GM21619 (cell line): ENCODE measurements around the gene WDR82.
A peak's percentile ranks its signal among the peaks of the same experiment; 100 is the strongest.

Experiments
- ATAC-seq: cut with Tn5 transposase; IDR thresholded peaks from one replicate; pipeline ENCODE4 v1.9.1; 2021; ENCODE audit not compliant: unreplicated experiment

Gene WDR82

GRCh38 chr3:52259448-52259847 is 19.0 kb downstream of the WDR82 start:
- ATAC-seq = no peak

DNA sequence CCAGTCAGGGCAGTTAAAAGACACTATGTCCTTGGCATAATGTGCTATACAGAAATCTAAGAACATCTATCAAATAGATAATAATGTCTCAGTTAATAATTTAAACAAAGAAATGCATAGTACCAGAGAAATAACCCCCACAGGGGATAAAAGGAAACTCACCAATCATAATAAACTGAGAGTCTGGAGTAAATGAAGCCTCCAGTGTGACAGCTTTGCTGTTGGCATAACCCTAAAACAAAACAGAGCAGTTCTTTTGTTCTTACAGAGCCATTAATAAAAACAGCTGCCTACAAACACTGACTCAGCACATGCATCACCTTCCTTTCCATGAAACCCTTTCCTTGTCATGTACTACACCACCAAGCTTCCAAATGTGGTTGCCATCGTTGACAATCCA is 19.4 kb downstream of the WDR82 start:
- ATAC-seq = no peak

GRCh38 chr3:52257911-52258310 is 20.5 kb downstream of the WDR82 start:
- no peak for ATAC-seq

DNA sequence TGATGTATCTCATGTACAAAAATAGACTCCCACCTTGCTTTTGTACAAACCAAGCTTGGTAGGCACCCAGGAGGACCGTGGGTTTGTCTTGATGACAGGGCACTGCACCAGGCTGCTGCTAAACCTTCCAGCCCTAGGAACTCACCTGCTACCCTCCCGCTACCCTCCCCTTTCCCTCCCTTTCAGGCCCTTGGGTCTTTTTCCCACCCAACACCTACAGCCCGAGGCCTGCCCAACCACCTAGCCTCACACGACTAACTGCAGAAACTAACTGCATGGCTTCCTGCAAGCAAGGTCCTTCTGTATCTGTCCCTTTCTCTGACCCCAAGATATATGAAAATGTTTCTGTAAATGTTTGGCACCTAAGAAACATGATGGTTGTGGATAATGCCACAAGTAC is 21.8 kb downstream of the WDR82 start:
- no peak for ATAC-seq

GRCh38 chr3:52256159-52256558 is 22.3 kb downstream of the WDR82 start:
- ATAC-seq = no peak

DNA sequence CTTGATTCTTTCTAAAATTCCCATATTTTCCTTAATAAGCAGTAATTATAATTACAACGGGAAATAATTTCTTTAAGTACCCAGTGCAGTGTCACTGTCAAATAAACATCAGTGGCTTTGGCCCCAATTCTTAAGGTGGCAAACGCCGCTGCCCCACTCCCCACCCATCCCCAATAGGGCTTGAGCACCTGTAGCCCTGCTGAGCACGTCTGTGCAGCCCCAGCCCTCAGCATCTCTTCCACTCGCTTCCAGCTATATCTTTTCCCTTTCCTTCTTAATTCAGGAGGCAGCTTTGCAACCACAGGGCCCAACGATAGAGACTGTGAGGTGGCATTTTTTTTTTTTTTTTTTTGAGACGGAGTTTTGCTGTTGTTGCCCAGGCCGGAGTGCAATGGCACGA is 23.8 kb downstream of the WDR82 start:
- no peak for ATAC-seq

GRCh38 chr3:52253314-52254304 is 24.8 kb downstream of the WDR82 start:
- ATAC-seq = peak; percentile 96

- ATAC-seq = no peak
These were observed 28.3 kb downstream of the WDR82 start for GRCh38 chr3:52250122-52250521.

GRCh38 chr3:52249683-52250082 is 28.8 kb downstream of the WDR82 start:
- ATAC-seq = no peak

GRCh38 chr3:52248816-52249547 is 29.5 kb downstream of the WDR82 start:
- ATAC-seq = no peak

DNA sequence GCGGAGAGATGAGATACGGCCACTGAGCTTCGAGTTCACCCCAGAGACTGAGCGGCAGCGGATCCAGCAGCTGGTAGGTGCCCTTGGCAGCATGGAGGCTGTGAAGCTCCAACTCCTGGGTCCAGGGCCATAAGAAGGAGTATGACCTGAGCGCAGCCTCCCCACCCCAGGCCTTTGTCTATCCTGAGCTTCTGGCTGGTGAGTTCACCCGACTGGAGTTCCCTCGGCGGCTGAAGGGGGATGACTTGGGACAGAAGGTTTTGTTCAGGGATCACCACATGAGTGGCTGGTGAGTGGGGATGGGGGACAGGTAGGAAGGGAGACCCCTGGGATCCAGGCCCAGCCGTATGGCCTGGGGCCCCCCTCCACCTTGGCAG is 30.3 kb downstream of the WDR82 start:
- no peak for ATAC-seq

GRCh38 chr3:52247409-52248164 is 30.9 kb downstream of the WDR82 start:
- no peak for ATAC-seq

DNA sequence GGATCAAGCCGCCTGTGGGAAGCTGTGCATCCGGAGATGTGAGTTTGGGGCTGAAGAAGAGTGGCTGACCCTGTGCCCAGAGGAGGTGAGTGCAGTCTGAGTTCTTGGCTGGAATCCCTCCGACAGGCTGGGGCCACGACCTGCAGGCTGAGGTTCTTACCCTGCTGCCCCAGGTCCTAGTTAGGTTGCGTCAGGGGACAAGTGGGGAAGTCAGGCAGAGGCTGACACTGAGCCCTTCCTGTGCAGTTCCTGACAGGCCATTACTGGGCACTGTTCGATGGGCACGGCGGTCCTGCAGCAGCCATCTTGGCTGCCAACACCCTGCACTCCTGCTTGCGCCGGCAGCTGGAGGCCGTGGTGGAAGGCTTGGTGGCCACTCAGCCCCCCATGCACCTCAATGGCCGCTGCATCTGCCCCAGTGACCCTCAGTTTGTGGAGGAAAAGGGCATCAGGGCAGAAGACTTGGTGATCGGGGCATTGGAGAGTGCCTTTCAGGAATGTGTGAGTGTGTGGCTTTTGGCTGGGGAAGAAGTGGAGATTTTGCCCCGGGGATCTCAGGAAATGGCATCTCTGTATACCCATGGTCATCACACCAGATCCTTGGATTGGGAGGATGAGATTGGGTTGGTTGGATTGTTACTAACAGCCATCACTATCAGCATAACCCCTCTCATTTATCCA is 31.6 kb downstream of the WDR82 start:
- ATAC-seq = no peak

GRCh38 chr3:52246264-52246620 is 32.2 kb downstream of the WDR82 start:
- no peak for ATAC-seq

- no peak for ATAC-seq
These were observed 32.9 kb downstream of the WDR82 start, which contains the start of gene PPM1M for GRCh38 chr3:52245322-52246263. PPM1M (plus strand) TSS chr3:52245759; CDS start chr3:52245825, 66 bp downstream.

DNA sequence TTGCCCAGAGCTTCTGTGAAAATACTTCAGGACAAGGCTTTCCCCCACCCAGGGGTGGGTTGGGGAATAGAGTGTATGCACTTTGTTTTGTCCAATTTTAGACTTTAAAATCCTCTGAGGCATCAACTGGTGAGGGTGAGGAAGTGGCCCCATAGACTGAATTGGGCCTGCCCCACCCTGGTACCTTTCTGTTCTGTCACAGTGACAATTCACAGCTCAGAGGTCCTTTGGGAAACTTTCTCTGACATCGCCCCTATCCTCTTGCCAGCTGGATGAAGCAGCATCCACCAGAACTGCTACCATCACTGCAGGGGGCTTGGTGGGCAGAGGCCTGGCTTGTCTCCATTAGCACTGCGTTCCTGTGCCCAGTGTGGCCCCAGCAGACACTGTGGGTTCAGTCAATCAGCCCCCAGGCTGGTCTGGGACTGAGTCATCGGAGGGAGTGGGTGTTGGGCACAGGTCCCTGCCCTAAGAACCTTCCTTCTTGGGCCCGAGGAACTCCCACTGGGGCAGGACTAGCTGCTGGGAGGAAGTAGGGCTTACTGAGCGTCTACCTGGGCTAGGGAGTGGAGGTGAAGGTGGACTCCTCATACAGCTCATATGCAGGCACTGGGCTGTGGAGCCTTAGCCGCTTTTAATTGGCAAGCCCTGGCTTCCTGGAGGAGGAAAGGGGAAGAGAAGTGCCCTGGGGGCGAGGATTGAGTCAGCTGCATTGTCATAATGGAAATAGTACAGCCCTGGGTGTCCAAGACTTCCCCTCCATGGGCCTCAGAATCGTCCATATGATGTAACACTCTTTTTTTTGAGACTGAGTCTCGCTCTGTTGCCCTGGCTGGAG is 34.4 kb downstream of the WDR82 start:
- peak; percentile 31 for ATAC-seq

- ATAC-seq = no peak
These were observed 36.4 kb downstream of the WDR82 start for GRCh38 chr3:52242039-52242438.

GRCh38 chr3:52240886-52241370 is 37.5 kb downstream of the WDR82 start:
- no peak for ATAC-seq
